Jurkat, Clone E6-1 (cell line): ENCODE measurements around the gene PRDM11. TPM values are rescaled to one million over a fixed set of nuclear protein-coding genes. Genes with fewer than 3 reads are reported as not detected.
"Not testable (repeated sequence)": the region's sequence is repeated elsewhere in the genome, so short reads cannot be mapped to it uniquely, and the experiment has no call there.

ENCODE experiments used
- DNase-seq: peaks from one replicate; pipeline ENCODE4 v3.0.0-alpha.2; 2011; ENCODE audit warnings: low read depth, low spot score
- H3K4me3 ChIP-seq: 2 replicates; pipeline ENCODE4 v1.5.1; 2011; ENCODE audit warnings: mild to moderate bottlenecking, low read length, control low read depth, moderate library complexity
- polyA plus RNA-seq: library from polyadenylated mRNA; unstranded; fragments of >200 nt; gene quantifications from one replicate; pipeline ENCODE4 v1.2.1, GENCODE V29; 2012; ENCODE audit warnings: missing spikeins; ENCODE audit not compliant: insufficient read length, insufficient read depth

The PRDM11 gene
- 4.0 TPM for polyA plus RNA-seq

GRCh38 chr11:45146072-45147016 is at the start of gene PRDM11:
TSS of gene PRDM11 (plus strand) at chr11:45146639. CDS start at chr11:45181767, 35,128 bp downstream.
- no peak for DNase-seq
- H3K4me3 ChIP-seq, result peak within 1 kb of the TSS; percentile 84

- no peak overlapping the region for H3K4me3 ChIP-seq
- DNase-seq, result peak; percentile 64
These were observed 48.5 kb upstream of the PRDM11 start for GRCh38 chr11:45097721-45098493.

GRCh38 chr11:45098929-45099328 is 47.5 kb upstream of the PRDM11 start:
- no peak for DNase-seq
- H3K4me3 ChIP-seq, result no peak overlapping the region

- no peak overlapping the region for H3K4me3 ChIP-seq
- peak; percentile 50 for DNase-seq
These were observed 46.1 kb upstream of the PRDM11 start for GRCh38 chr11:45100339-45100738.

- DNase-seq, result no peak
- no peak overlapping the region for H3K4me3 ChIP-seq
These were observed 44.1 kb upstream of the PRDM11 start for GRCh38 chr11:45102361-45102809.

- H3K4me3 ChIP-seq, result no peak overlapping the region
- DNase-seq, result peak; percentile 36
These were observed 43.4 kb upstream of the PRDM11 start for GRCh38 chr11:45102810-45103621.

GRCh38 chr11:45104006-45104789 is 42.2 kb upstream of the PRDM11 start:
- no peak overlapping the region for H3K4me3 ChIP-seq
- no peak for DNase-seq

GRCh38 chr11:45104790-45105084 is 41.7 kb upstream of the PRDM11 start:
- no peak overlapping the region for H3K4me3 ChIP-seq
- DNase-seq, result no peak

GRCh38 chr11:45105233-45105983 is 41.0 kb upstream of the PRDM11 start:
- DNase-seq, result peak; percentile 38
- H3K4me3 ChIP-seq, result no peak overlapping the region

GRCh38 chr11:45105984-45106375 is 40.5 kb upstream of the PRDM11 start:
- no peak for DNase-seq
- H3K4me3 ChIP-seq, result no peak overlapping the region

GRCh38 chr11:45106440-45106839 is 40.0 kb upstream of the PRDM11 start:
- H3K4me3 ChIP-seq, result no peak overlapping the region
- DNase-seq, result no peak

- no peak for DNase-seq
- H3K4me3 ChIP-seq, result no peak overlapping the region
These were observed 39.4 kb upstream of the PRDM11 start for GRCh38 chr11:45107029-45107428.

GRCh38 chr11:45108070-45109064 is 38.1 kb upstream of the PRDM11 start:
- DNase-seq, result no peak

GRCh38 chr11:45109400-45109799 is 37.0 kb upstream of the PRDM11 start:
- H3K4me3 ChIP-seq, result no peak overlapping the region

More at GRCh38 chr11:45108070-45109064, 38.1 kb upstream of the PRDM11 start:
- no peak overlapping the region for H3K4me3 ChIP-seq

GRCh38 chr11:45110562-45110961 is 35.9 kb upstream of the PRDM11 start:
- DNase-seq, result peak; percentile 71
- H3K4me3 ChIP-seq, result no peak overlapping the region

More at GRCh38 chr11:45109400-45109799, 37.0 kb upstream of the PRDM11 start:
- no peak for DNase-seq

GRCh38 chr11:45113807-45114206 is 32.6 kb upstream of the PRDM11 start:
- DNase-seq, result no peak
- no peak overlapping the region for H3K4me3 ChIP-seq

GRCh38 chr11:45127836-45128235 is 18.6 kb upstream of the PRDM11 start:
- not testable (repeated sequence) for DNase-seq
- H3K4me3 ChIP-seq, result peak overlapping the region; percentile 29
